ENCODE measurements around the gene KIAA0586.

KIAA0586 gene

DNA sequence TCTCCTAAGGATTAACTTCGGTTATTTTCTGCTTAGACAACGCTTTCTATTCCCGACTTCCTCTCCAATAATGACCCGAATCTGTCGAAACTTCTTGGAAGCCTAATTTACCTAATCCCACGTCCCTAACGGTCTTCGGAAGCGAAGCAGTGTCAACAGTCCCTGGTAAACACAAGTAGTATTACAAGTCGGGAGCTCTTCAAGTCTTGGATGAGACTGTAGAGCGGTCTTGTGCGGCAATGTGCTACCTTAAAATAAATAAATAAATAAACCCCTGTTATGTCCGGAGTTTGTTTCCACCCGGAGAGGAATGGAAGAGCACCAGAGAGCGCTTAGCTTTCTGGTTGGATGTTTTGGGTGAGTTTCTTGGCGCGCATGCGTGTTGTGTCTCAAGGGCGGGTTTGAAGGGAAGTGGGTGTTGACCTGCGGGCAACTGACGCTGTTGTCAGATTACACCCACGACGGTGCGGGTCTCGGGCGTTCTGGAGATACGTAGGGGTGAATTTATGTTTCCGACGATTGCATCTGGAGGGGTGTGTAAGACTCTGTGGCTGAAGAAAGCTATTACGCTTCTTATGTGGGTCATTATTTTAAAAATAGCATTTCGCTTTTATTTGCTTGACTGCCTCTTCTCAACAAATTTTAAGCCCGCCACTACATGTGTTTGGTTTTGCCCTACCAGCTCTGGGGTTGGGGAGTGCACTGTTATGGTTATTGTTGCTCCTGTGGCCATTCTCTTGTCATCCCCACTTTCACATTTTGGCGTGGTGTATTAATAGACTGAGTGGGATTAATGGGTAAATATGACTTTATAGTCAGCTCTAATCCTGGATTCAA, at the start of gene KIAA0586, which contains the start of gene TIMM9:
KIAA0586 (plus strand) TSS at position 439 of the 837 bp plus-strand sequence. CDS start 546 bp downstream, outside the sequence.
TIMM9 (minus strand) TSS at position 251 of the 837 bp plus-strand sequence. CDS start 15,586 bp downstream, outside the sequence.
- peak within 1 kb of the TSS; percentile 95 for H3K27ac ChIP-seq (ENCODE audit: low read length)
- H4K20me1 ChIP-seq (ENCODE audit: insufficient read depth, low read length): no peaks in the 10 kb centered on the region
- peak within 1 kb of the TSS; percentile 92 for H3K9ac ChIP-seq (ENCODE audit: low read length)
- no peaks in the 10 kb centered on the region for H3K27me3 ChIP-seq (replicated peaks; ENCODE audit: insufficient read depth, low read length)
- H3F3A ChIP-seq (ENCODE audit: insufficient read depth, low read length): peaks cover 6% of the 10 kb centered on the region; the same call in 1 of the 2 replicates
- H3K9me2 ChIP-seq (replicated peaks; ENCODE audit: insufficient read depth, low read length): no peaks in the 10 kb centered on the region
- peak within 1 kb of the TSS; percentile 98 for H2AFZ ChIP-seq (ENCODE audit: low read length)
- peak within 1 kb of the TSS; percentile 62 for H3K4me2 ChIP-seq (ENCODE audit: low read depth, low read length)
- H3K9me3 ChIP-seq (replicated peaks; ENCODE audit: insufficient read depth, low read length): no peaks in the 10 kb centered on the region
- H3K4me1 ChIP-seq (ENCODE audit: low read length): no peaks in the 10 kb centered on the region
- H3K4me3 ChIP-seq (ENCODE audit: low read length): peak within 1 kb of the TSS; percentile 92
- TF ChIP-seq EZH2 (optimal IDR thresholded peaks at IDR 0.05; ENCODE audit: low read depth, low read length) (no peak), EZH2phosphoT487 (IDR thresholded peaks at IDR 0.05; ENCODE audit: low read length) (no peak)
- TF ChIP-seq, protein P1, sequence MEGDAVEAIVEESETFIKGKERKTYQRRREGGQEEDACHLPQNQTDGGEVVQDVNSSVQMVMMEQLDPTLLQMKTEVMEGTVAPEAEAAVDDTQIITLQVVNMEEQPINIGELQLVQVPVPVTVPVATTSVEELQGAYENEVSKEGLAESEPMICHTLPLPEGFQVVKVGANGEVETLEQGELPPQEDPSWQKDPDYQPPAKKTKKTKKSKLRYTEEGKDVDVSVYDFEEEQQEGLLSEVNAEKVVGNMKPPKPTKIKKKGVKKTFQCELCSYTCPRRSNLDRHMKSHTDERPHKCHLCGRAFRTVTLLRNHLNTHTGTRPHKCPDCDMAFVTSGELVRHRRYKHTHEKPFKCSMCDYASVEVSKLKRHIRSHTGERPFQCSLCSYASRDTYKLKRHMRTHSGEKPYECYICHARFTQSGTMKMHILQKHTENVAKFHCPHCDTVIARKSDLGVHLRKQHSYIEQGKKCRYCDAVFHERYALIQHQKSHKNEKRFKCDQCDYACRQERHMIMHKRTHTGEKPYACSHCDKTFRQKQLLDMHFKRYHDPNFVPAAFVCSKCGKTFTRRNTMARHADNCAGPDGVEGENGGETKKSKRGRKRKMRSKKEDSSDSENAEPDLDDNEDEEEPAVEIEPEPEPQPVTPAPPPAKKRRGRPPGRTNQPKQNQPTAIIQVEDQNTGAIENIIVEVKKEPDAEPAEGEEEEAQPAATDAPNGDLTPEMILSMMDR (IDR thresholded peaks at IDR 0.05; ENCODE audit: low read length): no peak
- peaks cover 35% of the 10 kb centered on the region for H3K79me2 ChIP-seq (ENCODE audit: low read length)
- no peaks in the 10 kb centered on the region for H3K36me3 ChIP-seq (replicated peaks; ENCODE audit: insufficient read depth, low read length)
- DNase-seq: peak; percentile 93

DNA sequence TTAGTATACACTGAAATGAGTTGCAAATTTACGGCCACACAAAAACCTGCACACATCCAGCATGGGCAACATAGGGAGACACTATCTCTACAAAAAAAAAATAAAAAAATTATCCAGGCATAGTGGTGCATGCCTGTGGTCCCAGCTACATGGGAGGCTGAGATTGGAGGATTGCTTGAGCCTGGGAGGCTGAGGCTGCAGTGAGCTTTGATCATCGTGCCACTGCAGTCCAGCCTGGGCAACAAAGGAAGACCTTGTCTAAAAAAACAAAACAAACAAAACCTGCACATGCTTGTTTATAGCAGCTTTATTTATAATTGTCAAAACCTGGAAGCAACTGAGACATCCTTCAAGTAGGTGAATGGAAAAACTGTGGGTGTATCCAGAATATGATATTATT, 36.7 kb upstream of the KIAA0586 start:
- no peak for DNase-seq

DNA sequence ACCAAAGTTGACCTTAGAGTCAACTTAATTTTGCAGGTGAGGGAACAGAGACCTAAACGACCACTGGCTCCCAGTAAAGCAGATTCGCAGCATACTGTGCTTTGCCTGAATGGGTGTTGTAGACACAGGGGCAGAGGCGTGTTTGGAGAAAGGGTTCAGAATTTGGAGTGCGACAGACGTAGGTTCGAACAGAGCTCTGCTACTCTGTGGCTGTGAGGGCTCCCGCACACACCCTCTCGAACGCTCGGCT, 32.0 kb upstream of the KIAA0586 start:
- no peak overlapping the region for H3K9ac ChIP-seq (ENCODE audit: low read length)
- no peaks in the 10 kb centered on the region for H3K27me3 ChIP-seq (replicated peaks; ENCODE audit: insufficient read depth, low read length)
- H3K4me1 ChIP-seq (ENCODE audit: low read length): no peaks in the 10 kb centered on the region
- TF ChIP-seq EZH2 (optimal IDR thresholded peaks at IDR 0.05; ENCODE audit: low read depth, low read length) (no peak), EZH2phosphoT487 (IDR thresholded peaks at IDR 0.05; ENCODE audit: low read length) (no peak)
- TF ChIP-seq, protein P1 (IDR thresholded peaks at IDR 0.05; ENCODE audit: low read length): no peak
- H3K4me2 ChIP-seq (ENCODE audit: low read depth, low read length): peak overlapping the region; percentile 57; the same call in 1 of the 2 replicates
- no peaks in the 10 kb centered on the region for H3K36me3 ChIP-seq (replicated peaks; ENCODE audit: insufficient read depth, low read length)
- no peaks in the 10 kb centered on the region for H3F3A ChIP-seq (ENCODE audit: insufficient read depth, low read length)
- DNase-seq: no peak
- no peaks in the 10 kb centered on the region for H3K9me2 ChIP-seq (replicated peaks; ENCODE audit: insufficient read depth, low read length)
- no peaks in the 10 kb centered on the region for H4K20me1 ChIP-seq (ENCODE audit: insufficient read depth, low read length)
- H3K27ac ChIP-seq (ENCODE audit: low read length): no peak overlapping the region
- H2AFZ ChIP-seq (ENCODE audit: low read length): peak overlapping the region; percentile 80
- peak overlapping the region; percentile 52 for H3K4me3 ChIP-seq (ENCODE audit: low read length)
- H3K79me2 ChIP-seq (ENCODE audit: low read length): no peaks in the 10 kb centered on the region
- H3K9me3 ChIP-seq (replicated peaks; ENCODE audit: insufficient read depth, low read length): no peaks in the 10 kb centered on the region

More for the DNA sequence above, 36.7 kb upstream of the KIAA0586 start:
- Histone ChIP-seq H3K27me3 (replicated peaks; ENCODE audit: insufficient read depth, low read length) (no peaks in the 10 kb centered on the region), H3K9me3 (replicated peaks; ENCODE audit: insufficient read depth, low read length) (no peaks in the 10 kb centered on the region), H3K4me2 (ENCODE audit: low read depth, low read length) (no peak overlapping the region), H3K4me1 (ENCODE audit: low read length) (no peaks in the 10 kb centered on the region), H3K9me2 (replicated peaks; ENCODE audit: insufficient read depth, low read length) (no peaks in the 10 kb centered on the region), H3K36me3 (replicated peaks; ENCODE audit: insufficient read depth, low read length) (no peaks in the 10 kb centered on the region), H3K27ac (ENCODE audit: low read length) (no peak overlapping the region), H2AFZ (ENCODE audit: low read length) (no peak overlapping the region), H3F3A (ENCODE audit: insufficient read depth, low read length) (no peaks in the 10 kb centered on the region), H3K79me2 (ENCODE audit: low read length) (no peaks in the 10 kb centered on the region), H3K4me3 (ENCODE audit: low read length) (no peak overlapping the region), H3K9ac (ENCODE audit: low read length) (no peak overlapping the region), H4K20me1 (ENCODE audit: insufficient read depth, low read length) (no peaks in the 10 kb centered on the region)
- TF ChIP-seq, protein P1 (IDR thresholded peaks at IDR 0.05; ENCODE audit: low read length): no peak
- TF ChIP-seq EZH2phosphoT487 (IDR thresholded peaks at IDR 0.05; ENCODE audit: low read length) (no peak), EZH2 (optimal IDR thresholded peaks at IDR 0.05; ENCODE audit: low read depth, low read length) (no peak)
